GM04503 (cell line): ENCODE results near the gene EXOC2.

ENCODE experiments used
- DNase-seq: peaks from one replicate; pipeline ENCODE4 v3.0.0-alpha.2; 2012; ENCODE audit warnings: low read depth

Gene EXOC2

DNA sequence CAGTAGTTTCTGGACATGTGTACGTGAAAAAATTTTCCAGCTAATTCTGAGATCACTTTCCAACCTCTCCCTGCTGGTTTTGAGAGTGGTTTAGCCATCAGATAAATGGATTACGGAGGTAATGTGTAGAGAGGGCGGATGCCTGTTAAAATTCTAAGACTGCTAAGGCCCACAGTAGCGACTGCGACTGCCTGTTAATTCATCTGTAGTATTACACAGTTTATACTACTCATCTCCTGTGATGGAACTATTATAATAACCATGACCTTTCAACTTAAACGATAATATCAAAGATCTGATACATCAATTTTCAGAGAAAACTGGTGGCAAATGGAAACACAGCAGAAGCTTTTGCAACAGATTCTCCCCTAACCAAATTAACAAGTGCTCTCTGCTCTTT is 199.1 kb downstream of the EXOC2 start:
- DNase-seq = no peak

DNA sequence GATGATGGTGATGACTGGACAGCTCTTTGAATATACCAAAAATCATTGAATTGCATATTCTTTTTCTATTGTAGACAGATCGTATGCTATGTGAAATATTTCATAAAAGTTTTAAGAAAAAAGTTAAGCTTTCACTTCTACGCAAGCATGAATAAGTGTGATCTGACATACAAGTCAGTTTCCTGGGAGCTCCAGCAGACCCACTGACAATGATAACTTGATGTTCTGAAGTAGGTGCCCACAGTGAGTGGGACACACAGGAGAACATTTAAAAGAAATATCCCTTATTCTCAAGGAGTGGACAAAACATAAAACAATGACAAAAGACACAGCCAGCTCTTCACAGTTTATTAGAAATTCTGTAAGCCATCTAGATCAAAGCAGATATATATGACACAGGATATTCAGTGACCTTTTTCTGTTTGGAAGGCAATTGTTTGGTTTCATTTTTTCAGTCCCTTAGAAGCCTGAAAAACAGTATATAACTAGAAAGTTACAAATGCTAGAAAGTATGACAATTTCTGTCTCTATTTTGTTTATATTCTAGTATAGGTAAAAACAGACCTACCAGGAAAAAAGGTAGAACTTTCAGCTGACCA is 200.0 kb downstream of the EXOC2 start:
- no peak for DNase-seq

DNA sequence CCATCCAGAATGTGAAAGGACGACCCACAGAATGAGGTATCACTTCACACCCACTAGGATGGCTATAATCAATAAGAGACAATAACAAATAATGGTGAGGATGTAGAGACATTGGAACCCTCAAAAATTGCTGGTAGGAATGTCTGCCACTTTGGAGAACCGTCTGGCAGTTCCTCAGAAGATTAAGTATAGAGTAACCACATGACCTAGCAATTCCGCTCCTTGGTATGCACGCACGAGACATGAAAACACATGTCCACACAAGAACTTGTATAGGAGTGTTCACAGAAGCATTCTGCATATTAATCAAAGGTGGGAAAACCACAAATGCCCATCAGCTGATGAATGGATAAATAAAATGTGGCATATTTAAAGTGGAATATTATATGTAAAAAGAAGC is 200.8 kb downstream of the EXOC2 start:
- no peak for DNase-seq

DNA sequence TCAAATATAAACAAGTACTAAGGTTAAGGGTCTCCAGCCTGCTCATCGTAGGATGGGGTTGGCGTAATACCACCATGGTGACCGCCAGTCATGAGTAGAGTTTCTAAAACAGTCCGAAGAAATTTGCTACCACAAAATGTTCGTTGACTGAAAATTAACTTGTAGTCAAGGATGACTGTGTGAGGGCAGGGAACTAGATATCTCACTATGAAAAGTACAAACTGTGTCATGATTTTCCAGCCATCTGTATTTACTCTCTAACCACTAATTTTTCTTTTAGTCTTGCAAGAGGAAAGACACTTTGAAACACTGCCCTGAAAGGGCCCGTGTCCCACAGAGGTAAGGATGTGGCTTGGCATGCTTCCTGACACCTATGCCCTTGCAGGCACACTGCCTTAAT is 201.7 kb downstream of the EXOC2 start:
- no peak for DNase-seq

DNA sequence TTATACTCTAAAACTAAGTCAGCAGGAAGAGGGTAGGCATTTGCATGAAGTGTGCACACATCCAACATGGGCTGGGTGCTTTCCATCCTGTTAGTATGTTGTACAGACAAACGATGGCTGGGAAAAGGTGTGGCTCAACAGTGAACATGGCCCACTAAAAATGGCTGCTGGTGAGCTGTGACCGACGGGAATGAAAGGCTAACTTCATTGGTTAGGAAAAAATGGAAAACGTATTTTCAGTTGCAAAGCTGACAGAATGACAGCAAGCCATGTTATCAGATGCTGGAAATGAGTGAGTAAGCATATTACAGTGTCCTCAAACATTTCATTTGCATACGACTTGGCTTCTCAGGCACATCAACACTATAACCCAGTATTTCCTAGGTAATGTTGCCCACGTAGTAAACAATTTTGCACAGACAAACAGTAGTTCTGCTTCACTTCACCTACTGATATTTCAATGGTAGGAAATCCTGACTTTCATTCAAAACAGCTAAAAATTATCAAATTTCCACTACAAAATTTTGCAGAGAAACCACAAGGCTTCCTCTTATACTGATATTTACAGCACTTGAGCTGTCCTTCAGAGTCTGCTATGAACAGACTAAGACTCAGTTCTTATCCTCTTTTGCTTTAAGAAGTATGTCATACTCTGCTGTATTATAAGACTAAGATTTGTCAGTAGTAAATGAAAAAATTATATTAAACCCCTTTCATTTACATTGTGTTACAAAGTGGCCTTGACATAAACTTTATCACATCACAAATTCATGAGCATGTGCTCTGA is 202.5 kb downstream of the EXOC2 start:
- DNase-seq = no peak

DNA sequence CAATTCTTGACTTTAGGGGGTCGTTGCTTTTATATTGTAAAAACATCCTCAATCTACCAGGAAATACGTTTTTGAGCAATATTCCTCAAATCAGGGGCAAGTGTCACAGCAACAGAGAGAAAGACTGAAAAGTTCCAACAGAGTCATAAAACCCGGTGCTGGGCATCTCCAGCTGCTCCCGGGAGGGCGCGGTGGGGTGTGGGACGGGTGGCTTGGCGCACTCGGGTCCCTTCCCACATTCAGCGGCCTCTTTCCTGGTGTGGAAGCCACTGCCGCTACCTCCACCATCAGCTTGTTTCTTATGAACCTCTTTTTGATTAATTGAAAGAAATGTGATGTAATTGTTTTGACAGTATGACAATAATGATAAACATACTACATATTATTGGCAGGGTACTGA is 203.2 kb downstream of the EXOC2 start:
- no peak for DNase-seq

DNA sequence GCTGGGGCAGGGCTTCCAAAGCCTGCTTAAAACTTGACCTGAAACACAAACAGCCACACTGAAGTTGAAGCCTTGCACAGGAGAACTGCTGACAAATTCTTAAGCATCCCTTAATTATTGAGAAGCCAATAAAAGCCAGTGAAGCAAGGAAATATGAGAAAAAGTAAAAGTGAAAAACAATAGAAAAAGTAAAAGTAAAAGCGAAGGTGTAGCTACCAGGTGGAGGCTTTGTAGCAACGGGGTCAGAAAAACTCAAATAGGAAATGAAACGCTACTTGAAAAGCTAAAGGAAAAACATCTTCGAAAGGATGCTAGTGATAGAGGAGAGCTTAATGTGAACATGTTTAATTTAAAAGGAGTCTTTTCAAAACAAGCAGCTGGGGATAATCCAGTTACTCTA is 203.9 kb downstream of the EXOC2 start:
- DNase-seq = no peak

DNA sequence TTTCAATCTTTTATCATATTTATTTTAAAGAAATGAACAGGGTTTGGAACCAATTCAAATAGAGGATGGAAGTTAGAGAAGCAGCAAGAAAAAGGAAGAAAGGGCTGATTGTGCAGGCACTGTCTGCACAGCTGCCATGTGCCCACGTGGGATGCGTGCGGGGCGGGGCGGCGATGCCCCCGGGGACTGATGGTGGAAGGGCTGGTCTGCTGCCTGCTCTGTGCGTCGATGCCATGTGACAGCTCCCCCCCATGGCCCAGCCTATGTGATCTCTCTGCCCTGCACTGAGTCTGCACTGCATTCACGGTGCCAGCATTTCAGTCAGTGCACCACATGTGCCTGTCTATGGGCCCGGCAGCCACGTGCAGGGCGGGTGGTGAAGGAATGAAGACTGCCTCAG is 205.0 kb downstream of the EXOC2 start:
- no peak for DNase-seq

DNA sequence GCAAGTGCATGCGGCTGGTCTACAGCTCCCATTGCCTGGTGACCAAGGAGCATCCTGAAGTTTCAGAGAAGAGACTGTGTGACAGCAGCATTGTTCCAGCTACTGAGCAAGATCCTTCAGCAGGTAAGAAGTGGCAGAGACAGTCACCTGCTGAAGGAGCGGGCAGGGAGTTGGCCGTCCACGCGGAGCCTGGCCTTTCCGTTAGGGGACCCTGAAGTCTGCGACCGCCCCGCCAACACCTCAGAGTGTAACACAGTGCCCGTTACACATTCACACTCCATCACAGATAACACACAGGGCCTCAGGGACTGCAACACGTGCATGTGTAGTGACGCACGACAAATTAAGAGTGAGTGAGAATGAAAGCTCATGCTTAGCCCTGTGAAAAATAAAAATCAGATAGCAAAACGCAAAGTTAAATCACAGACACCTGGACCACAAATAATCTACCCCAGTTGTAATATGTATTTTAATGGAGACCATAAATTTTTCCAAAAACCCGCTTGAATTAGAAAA is 207.2 kb downstream of the EXOC2 start:
- DNase-seq = no peak

DNA sequence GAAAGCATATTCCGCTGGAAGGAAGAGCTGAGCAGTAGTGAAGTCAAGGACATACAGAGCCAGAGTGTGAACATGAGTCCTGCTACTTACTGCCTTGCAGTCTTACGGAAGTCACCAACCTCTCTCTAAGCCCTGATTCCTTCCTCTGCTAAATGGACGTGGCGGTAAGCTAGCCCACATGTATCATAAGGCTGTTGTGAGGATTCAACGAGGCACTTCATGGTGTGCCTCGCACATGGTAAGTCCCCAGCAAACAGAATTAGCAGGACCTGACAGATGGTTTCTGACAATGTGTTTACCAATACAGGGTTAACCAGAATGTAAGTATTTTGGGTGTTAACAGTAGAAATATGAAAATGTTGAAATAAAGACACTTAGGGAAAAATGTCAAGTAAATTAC is 208.2 kb downstream of the EXOC2 start:
- no peak for DNase-seq

DNA sequence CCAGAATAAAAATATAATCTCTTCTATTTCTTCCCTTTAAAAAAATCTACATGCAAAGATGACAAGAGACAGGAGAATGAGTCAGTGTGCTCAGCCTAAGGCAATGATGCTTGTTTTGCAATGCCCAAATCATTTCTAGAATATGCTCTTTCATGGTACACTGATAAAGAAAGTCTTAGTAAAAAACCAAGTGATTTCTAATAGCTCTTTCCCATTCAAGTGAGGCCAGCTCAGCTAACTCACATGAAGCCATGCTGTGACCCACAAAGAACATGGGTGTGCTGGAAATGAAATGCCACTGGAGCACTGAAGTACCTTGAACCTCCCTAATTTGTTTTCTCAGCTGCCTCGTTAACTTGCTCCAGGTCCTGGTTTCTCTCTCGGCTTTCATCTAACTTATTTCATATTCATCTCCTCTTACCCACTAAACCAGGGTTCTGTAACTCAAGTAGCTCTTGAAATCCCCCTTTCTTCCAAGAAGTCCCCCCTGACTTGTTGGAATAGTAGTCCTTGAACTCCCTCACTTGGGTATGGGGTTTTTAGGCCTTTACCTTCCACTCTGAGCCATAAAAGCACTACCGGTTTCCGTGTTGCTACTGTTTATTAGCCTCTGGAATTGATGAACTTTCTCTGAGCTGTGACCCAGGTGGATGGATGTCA is 208.7 kb downstream of the EXOC2 start:
- no peak for DNase-seq

DNA sequence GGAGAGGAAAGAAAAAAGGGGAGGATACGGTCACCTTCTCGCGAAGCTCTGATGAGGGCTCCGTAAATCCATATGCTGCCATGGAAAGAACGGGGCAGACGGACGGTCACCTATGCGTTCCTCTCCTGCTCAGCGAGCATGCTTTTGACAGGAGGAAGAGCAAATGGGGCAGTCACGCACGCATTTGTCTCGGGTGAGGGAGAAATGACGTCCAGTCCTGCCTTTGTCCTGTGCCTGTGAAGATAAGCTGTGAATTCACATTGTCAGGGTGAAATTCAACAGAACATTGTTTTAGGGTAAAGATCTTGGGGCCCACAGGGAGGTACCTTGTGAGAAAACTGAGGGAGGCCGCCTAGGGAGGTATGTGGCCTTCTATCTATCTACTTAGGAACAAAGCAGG is 217.6 kb downstream of the EXOC2 start:
- no peak for DNase-seq

DNA sequence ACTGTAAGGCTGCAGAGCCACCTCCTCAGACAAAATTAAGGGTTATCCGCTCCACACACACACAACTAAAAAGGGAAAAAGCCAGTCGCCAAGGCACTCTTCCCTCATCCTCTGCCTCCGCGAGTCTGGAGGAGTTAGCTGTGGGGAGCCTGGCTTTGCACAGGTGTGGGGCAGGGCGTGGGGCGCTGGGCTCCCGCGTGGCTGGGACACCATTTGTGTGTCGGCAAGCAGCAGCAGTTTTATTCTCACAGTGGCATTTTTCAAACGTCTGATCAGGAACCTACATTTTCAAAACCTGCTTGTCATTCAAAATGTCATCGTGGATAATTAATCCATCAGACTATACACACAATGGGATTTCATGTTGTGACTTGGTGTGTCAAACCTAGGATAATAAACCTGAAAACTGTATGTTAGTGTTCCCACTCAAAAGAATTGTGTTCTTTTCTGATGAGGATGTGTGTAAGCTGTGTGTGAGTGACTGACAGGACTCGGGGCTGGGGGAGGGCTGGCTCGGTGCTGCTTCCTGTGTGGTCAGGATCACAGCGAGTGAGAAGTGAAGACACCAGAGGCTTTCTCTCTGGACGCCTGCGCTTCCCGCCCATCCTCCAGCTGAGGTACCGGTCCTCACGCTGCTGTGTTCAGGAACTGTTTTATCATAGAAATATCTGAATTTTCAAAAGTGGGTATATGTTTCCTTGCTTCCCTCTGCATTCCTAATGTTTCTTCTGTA is 218.3 kb downstream of the EXOC2 start:
- no peak for DNase-seq

DNA sequence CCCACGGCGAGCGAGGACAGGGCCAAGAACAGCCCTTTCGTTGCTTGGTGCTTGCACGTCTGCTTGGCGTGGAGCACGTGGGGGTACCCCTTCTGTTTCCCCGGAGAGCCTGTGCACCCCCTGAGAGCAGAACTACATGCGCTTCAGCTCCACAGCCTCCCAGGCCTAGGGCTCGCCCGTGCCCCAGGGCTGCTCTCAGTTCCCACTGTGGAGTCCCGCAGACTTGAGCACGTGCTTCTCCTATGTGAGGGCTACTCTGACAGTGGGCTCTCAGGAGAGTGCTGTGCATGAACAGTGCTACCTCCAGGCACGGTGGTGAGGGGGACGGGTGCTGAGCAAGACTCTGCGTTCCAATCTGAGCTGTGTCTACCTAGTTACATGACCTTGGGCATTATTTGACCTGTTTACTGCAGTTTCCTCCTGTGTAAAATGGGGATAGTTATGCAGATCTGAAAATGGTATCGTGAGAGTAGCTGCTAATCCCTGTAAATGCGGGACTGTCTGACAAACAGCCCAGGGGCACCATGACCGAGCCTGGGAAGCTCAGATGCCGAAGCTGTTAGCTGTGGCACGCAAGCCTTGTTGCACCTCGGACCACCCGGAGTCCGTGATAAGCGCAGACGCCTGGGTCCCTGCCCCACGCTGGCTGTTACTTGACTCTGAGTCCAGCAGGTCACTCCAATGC is 219.0 kb downstream of the EXOC2 start:
- no peak for DNase-seq

DNA sequence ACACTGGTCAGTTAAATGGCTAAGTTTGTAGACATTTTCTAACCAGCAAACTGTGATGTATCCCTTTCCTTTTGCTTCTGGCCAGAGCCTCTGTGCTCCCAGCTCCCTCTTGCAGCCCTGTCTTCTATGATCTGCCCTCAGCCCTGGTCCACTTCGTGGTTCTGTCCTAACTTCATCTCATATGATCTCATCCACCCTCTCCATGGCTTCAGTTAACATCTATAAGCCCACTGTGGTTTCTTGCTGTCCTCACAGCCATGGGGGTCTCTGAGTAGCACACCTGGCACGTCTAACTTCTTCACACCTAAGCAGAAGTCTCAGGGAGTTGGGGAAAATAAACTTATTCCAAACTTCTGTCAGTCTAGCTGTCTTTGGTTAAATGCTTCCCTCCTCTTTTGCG is 219.6 kb downstream of the EXOC2 start:
- DNase-seq = no peak

DNA sequence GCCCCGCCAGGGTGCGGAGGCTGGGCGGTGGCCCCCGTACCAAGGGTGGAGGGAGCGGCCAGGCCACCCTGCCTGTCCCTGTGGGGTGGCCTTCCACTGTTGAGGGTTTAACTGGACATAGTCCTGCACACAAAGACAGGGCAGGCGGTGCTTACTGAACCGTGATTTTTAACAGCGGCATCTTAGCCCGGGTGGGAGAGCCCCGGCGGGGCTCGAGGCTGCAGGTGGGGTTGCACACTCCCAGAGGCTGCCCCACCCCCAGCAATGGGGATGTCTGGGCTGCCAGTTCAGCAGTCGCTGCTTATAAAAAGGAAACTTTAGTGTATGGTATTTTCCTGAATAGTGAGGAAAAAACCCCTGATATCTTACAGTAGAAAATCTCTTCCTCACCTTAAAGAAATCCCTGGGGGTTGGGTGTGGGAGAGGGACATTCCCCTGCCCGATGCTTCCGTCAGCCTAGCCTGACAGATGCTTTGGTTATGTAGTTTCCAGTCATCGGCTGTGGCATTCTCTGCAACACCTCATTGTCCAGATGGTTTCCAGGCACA is 222.0 kb downstream of the EXOC2 start:
- no peak for DNase-seq

DNA sequence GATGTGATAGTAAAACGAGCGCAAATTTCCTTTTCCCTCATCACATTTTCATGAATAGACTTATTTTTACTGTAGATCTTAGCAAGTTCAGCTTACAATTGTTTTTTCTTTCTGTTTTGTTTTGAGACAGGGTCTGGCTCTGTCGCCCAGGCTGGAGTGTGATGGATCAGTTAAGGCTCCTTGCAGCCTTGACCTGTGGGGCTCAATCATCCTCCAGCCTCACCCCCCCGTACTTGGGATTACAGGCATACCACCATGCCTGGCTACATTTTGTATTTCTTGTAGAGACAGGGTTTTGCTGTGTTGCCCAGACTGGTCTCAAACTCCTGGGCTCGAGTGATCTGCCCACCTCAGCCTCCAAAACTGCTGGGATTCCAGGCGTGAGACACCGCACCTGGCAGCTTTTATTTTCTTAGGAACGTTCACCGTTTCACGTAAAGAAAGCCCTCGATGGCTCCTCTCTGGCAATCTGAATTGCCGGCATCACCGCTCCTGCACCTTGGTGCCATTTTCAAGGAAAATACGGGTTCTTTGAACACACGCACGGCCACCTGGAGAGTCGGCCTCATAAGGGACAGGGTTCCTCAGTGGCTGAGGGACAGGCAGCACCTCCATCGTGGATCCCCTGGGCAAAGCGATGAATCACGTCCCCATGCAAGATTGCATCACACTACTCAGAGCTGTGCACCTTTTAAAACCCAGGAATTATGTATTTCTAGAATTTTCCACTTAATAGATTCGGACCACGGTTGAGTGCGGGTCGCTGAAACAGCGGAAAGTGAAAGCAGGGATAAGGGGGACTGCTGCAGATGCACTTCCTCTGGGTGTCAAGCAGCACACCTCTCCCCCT is 222.7 kb downstream of the EXOC2 start:
- DNase-seq = no peak

DNA sequence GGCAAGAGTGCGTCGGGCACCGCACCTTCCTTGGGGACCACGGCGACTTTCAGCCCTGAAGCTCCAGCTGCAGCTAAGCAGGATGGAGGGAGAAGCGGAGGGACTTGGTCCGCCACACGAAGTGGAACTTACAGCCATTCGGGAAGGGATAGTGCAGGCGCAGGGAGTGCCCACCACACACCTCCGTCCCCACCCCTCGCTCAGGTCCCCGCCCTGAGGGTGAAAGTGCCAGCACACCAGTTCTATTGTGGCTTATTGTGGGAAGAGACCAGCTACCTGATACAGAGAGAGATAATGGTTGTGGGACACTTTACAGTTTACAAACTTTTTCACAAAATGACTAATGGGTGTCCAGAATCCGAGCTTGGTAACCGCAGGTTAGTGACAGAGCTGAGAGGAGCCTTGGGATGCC is 225.3 kb downstream of the EXOC2 start:
- no peak for DNase-seq

DNA sequence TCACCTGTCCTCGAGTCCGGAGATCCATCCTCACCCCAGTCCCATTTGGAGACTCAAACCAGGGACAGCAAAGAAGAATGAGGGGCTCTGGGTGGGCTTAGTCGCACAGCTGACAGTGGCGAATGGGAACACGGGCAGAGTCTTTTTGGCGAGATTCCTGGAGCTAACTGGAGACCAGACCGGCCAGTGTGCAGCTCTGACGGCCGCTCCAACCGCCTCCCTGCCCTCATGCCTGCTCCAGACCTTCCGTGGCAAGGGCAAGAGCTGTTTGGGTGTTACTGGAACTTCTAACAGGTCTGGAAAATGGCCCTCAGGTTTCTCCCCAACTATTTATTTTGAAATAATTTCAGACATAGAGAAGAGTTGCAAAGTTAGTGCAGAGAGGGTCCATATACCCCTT is 225.8 kb downstream of the EXOC2 start:
- no peak for DNase-seq

DNA sequence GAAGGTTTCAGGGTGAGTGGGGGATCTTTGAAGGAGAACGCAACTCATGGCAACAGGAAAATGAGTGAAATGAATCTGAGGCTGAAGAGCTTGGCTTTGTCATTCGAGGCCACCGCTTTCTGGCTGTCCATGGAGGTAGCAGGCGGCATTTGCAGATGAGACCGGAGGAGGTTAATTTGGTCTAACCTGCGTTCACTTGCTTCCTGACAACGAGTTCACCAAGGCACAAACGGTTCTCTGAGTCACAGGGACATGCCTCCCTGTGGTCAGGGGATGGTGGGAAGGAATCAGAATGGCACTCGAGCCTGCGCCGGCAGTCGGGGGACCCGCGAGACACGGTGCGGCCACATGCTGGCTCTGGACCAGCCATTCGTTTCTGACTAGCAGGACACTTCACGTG is 226.4 kb downstream of the EXOC2 start:
- DNase-seq = no peak
